GM12872 (cell line): Measurements from ENCODE around the gene ADD2.

Experiments
- CTCF ChIP-seq: IDR thresholded peaks from 3 replicates; pipeline ENCODE4 v1.5.1; 2011; ENCODE audit warnings: low read depth, mild to moderate bottlenecking, low read length, moderate library complexity; ENCODE audit not compliant: insufficient read depth

ADD2 gene

GRCh38 chr2:70671092-70671675 is 96.8 kb downstream of the ADD2 start:
- TF ChIP-seq CTCF: no peak

DNA sequence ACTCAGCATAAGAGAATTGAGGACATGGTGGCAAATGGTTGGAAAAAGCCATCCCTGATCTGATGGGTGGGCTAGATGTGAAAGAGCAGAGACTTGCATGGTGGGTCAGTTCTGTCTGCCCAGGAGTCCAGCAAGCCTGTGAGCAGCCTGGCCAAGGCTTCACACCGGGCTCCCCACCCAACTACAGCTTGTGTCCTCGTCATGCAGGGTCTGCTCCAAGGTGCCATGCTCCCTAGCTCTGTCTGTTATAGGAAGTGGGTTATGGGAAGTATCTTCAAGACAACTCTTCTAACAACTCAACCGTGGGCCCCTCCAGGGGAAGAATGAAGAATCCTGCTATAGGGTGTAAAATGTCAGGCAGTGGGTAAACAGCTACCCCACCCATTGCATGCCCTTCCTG is 97.4 kb downstream of the ADD2 start:
- no peak for TF ChIP-seq CTCF

- no peak for TF ChIP-seq CTCF
These were observed 97.8 kb downstream of the ADD2 start for GRCh38 chr2:70670202-70670601.

DNA sequence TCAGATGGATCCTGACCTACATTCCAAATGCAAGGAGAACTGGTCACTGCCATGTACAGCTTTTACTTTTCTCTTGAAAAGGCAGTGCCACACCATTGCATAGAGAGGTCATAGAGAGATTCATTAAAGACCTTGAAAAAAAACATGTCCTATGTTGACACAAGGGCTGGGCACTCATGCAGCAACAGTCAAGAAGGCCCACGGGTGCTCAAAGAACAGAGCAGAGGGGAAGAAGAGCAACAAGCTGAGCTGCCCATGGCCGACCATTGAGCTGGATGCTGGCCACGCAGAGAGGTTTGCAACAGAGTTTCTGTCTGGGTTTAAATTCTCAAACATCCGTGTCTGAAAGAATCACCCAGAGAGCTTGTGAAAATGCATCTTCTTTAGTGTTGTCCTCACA is 99.1 kb downstream of the ADD2 start:
- TF ChIP-seq CTCF: no peak

DNA sequence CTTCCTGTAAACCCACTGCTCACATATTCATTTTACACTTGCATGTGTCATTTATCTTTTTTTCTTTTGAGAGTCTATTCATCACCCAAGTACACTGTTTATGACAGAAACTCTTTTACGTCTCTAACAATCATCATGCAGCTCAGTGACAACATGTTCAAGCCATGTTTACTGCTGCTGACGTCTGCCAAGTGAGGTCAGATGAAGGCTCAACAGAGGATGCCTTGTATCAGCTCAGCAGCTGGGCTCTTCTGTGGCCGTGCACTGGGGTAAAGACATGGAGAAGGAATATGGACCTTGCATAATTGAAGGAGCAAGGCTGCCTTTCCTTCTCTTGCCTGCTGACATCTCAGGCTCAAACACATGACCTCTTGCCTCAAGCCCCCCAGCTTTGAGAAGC is 99.6 kb downstream of the ADD2 start:
- no peak for TF ChIP-seq CTCF

- no peak for TF ChIP-seq CTCF
These were observed 103.5 kb downstream of the ADD2 start for GRCh38 chr2:70664525-70664924.

DNA sequence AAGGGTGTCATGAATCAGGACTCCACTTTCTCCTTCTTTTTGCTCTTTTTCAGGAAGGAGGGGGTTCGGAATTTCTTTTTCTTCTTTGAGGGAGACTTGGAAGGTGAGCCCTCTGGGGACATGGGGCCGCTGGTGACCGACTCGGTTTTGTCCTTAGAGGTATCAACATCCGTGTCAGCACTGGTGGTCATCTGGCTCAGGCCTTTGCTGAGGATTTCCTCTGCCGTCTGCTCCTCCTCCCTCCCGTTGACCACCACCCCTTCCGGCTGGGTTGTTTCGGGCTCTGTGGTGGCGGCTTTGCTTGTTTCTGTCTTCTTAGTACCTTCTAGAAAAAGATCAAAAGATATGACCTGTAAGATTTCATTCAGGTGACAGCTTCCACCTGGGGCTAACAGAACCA is 104.6 kb downstream of the ADD2 start:
- no peak for TF ChIP-seq CTCF
